ENCODE measurements around the gene NRARP. TPM values are rescaled to one million over a fixed set of nuclear protein-coding genes. Genes with fewer than 3 reads are reported as not detected.

NRARP gene
- total RNA-seq, 2 experiments from 2014 or later: 6.9 to 8.9 TPM

- Histone ChIP-seq H3K4me1 (ENCODE audit: insufficient read depth, low read length, poor library complexity, severe bottlenecking) (peaks cover 79% of the 10 kb centered on the region), H3K4me2 (ENCODE audit: low read length) (no peak overlapping the region), H3K4me3 (ENCODE audit: low read depth, low read length, poor library complexity, severe bottlenecking) (no peak overlapping the region), H3K79me2 (ENCODE audit: insufficient read depth, low read depth, low read length) (peaks cover 8% of the 10 kb centered on the region; the same call in 1 of the 2 replicates), H2AFZ (ENCODE audit: low read length) (no peak overlapping the region), H3K9me3 (ENCODE audit: low read length) (no peaks in the 10 kb centered on the region), H3K9me2 (ENCODE audit: insufficient read depth, low read length) (no peaks in the 10 kb centered on the region), H3K27ac (ENCODE audit: low read depth, low read length, poor library complexity, severe bottlenecking) (no peak overlapping the region), H4K20me1 (ENCODE audit: insufficient read depth, low read length) (no peaks in the 10 kb centered on the region), H3K36me3 (ENCODE audit: insufficient read depth, low read length) (peaks cover 42% of the 10 kb centered on the region; the same call in 1 of the 2 replicates)
- POLR2A ChIA-PET: no interaction called here
- TSS peak; percentile 53 for BruUV-seq (replicated peaks)
- no peak for TF ChIP-seq CTCF (conservative IDR thresholded peaks at IDR 0.05; ENCODE audit: low read length)
- no peak for TF ChIP-seq EZH2phosphoT487 (IDR thresholded peaks at IDR 0.05; ENCODE audit: borderline replicate concordance, low read depth, low read length)
- DNase-seq (ENCODE audit: low spot score): no peak
- CTCF ChIA-PET (ENCODE audit: unreplicated experiment): no interaction called here
- intact Hi-C loops (cut with micrococcal nuclease; ENCODE audit: unreplicated experiment): no loop called here
Observed at GRCh38 chr9:137272241-137273094, 29.6 kb downstream of the NRARP start.

GRCh38 chr9:137271696-137272076, 30.4 kb downstream of the NRARP start:
- intact Hi-C loops (cut with micrococcal nuclease; ENCODE audit: unreplicated experiment): no loop called here
- Histone ChIP-seq H3K27ac (ENCODE audit: low read depth, low read length, poor library complexity, severe bottlenecking) (no peak overlapping the region), H3K9me2 (ENCODE audit: insufficient read depth, low read length) (no peaks in the 10 kb centered on the region), H4K20me1 (ENCODE audit: insufficient read depth, low read length) (no peaks in the 10 kb centered on the region), H3K4me2 (ENCODE audit: low read length) (no peak overlapping the region), H3K79me2 (ENCODE audit: insufficient read depth, low read depth, low read length) (peaks cover 15% of the 10 kb centered on the region; the same call in 1 of the 2 replicates), H3K36me3 (ENCODE audit: insufficient read depth, low read length) (peaks cover 50% of the 10 kb centered on the region), H2AFZ (ENCODE audit: low read length) (no peak overlapping the region), H3K4me3 (ENCODE audit: low read depth, low read length, poor library complexity, severe bottlenecking) (no peak overlapping the region), H3K4me1 (ENCODE audit: insufficient read depth, low read length, poor library complexity, severe bottlenecking) (peaks cover 79% of the 10 kb centered on the region), H3K9me3 (ENCODE audit: low read length) (no peaks in the 10 kb centered on the region)
- CTCF ChIA-PET (ENCODE audit: unreplicated experiment): no interaction called here
- no TSS peak for BruUV-seq (replicated peaks)
- POLR2A ChIA-PET: no interaction called here
- TF ChIP-seq CTCF (conservative IDR thresholded peaks at IDR 0.05; ENCODE audit: low read length) (no peak), EZH2phosphoT487 (IDR thresholded peaks at IDR 0.05; ENCODE audit: borderline replicate concordance, low read depth, low read length) (no peak)
- DNase-seq (ENCODE audit: low spot score): no peak
